PC-9 (cell line): ENCODE results near the gene GLIPR1. TPM values are rescaled to one million over a fixed set of nuclear protein-coding genes. Genes with fewer than 3 reads are reported as not detected.

Experiments
- BruUV-seq: library from RNA; stranded (reverse); fragments of 400-500 nt; replicated peaks from 2 replicates; lab custom pipeline; 2021; lab: Mats Ljungman, UMichigan
- CTCF ChIA-PET: fragments of 300-600 bp; sonication (Branson Sonifier 250); formaldehyde crosslinking; loops from one replicate; lab custom pipeline; 2022; ENCODE audit warnings: antibody characterized with exemption; lab: Charles Lee
- POLR2A ChIA-PET: fragments of 300-600 bp; sonication (Branson Sonifier 250); formaldehyde crosslinking; loops from one replicate; lab custom pipeline; 2022; ENCODE audit warnings: antibody characterized with exemption; ENCODE audit not compliant: unreplicated experiment; lab: Charles Lee
- DNase-seq, 2 experiments: peaks; one replicate each; pipeline versions ENCODE4 v3.0.0 to v3.0.0-alpha.2; 2015 to 2022; ENCODE audit warnings: mixed read lengths in 1 of 2
- H2AFZ ChIP-seq: fragments of 200-600 bp; sonication (generic); 2 replicates; pipeline ENCODE4 v1.8.1; 2017; ENCODE audit warnings: antibody characterized with exemption
- H3F3A ChIP-seq: fragments of 200-600 bp; sonication (generic); 2 replicates; pipeline ENCODE4 v1.8.1; 2017; ENCODE audit warnings: antibody characterized with exemption, mild to moderate bottlenecking, low read depth; ENCODE audit not compliant: insufficient read depth
- H3K27ac ChIP-seq: fragments of 200-600 bp; sonication (generic); 2 replicates; pipeline ENCODE4 v1.6.1; 2016; ENCODE audit warnings: mixed run types
- H3K27me3 ChIP-seq: fragments of 200-600 bp; sonication (generic); 2 replicates; pipeline ENCODE4 v1.6.1; 2016; ENCODE audit warnings: low read depth, mixed run types; ENCODE audit not compliant: insufficient read depth
- H3K36me3 ChIP-seq: fragments of 200-600 bp; sonication (generic); 2 replicates; pipeline ENCODE4 v1.6.1; 2016; ENCODE audit warnings: low read depth, mixed run types
- H3K4me1 ChIP-seq: fragments of 200-600 bp; sonication (generic); replicated peaks from 2 replicates; pipeline ENCODE4 v1.6.1; 2016; ENCODE audit warnings: mixed run types; ENCODE audit not compliant: insufficient read depth
- H3K4me2 ChIP-seq: fragments of 200-600 bp; sonication (generic); 2 replicates; pipeline ENCODE4 v1.6.1; 2017; ENCODE audit warnings: mixed run types
- H3K4me3 ChIP-seq: fragments of 200-600 bp; sonication (generic); 2 replicates; pipeline ENCODE4 v1.6.1; 2016; ENCODE audit warnings: mixed run types
- H3K79me2 ChIP-seq: fragments of 200-600 bp; sonication (generic); 2 replicates; pipeline ENCODE4 v1.6.1; 2017; ENCODE audit warnings: low read depth, mixed run types
- H3K9me2 ChIP-seq: fragments of 200-600 bp; sonication (generic); 2 replicates; pipeline ENCODE4 v1.8.1; 2017; ENCODE audit warnings: mild to moderate bottlenecking; ENCODE audit not compliant: insufficient read depth
- H3K9me3 ChIP-seq: fragments of 200-600 bp; sonication (generic); 2 replicates; pipeline ENCODE4 v1.8.1; 2016; ENCODE audit warnings: low read depth; ENCODE audit not compliant: insufficient read depth
- H4K20me1 ChIP-seq: fragments of 200-600 bp; sonication (generic); 2 replicates; pipeline ENCODE4 v1.8.1; 2017; ENCODE audit not compliant: insufficient read depth
- CTCF ChIP-seq: fragments of 200-600 bp; sonication (generic); conservative IDR thresholded peaks from 2 replicates; pipeline ENCODE4 v1.6.1; 2017; ENCODE audit warnings: mixed run types, antibody characterized with exemption, mild to moderate bottlenecking, moderate library complexity
- EZH2 ChIP-seq: fragments of 200-600 bp; sonication (generic); IDR thresholded peaks from 2 replicates; pipeline ENCODE4 v1.8.0; 2017; ENCODE audit warnings: antibody characterized with exemption, low read depth
- intact Hi-C: fragments of 100-400 bp; cut with micrococcal nuclease; formaldehyde crosslinking; loops from one replicate; pipeline ENCODE4 v1.10.0; 2022; ENCODE audit not compliant: unreplicated experiment
- total RNA-seq: library from RNA; stranded (reverse); gene quantifications from 2 replicates; pipeline ENCODE4 v1.2.3, GENCODE V29; 2021

GLIPR1 gene
- total RNA-seq, 1 experiment from 2014 or later = 14.1 TPM

GRCh38 chr12:75481013-75481705 lies 604 bp downstream of the GLIPR1 start:
- Histone ChIP-seq H3K4me2 (peak overlapping the region; percentile 34; the same call in 1 of the 2 replicates), H3K9me3 (no peaks in the 10 kb centered on the region), H3K27me3 (no peaks in the 10 kb centered on the region), H3K36me3 (no peaks in the 10 kb centered on the region), H3F3A (no peaks in the 10 kb centered on the region), H3K4me3 (no peak overlapping the region), H3K27ac (no peak overlapping the region), H3K9me2 (no peaks in the 10 kb centered on the region), H4K20me1 (no peaks in the 10 kb centered on the region), H3K4me1 (peaks cover 11% of the 10 kb centered on the region; the same call in 1 of the 2 replicates), H3K79me2 (no peaks in the 10 kb centered on the region), H2AFZ (no peak overlapping the region; the same call in 1 of the 2 replicates)
- TF ChIP-seq EZH2 = no peak
- TF ChIP-seq CTCF = no peak
- POLR2A ChIA-PET = interaction anchor here (0.5 to 1.7 kb wide), 7 partner anchors 12 to 942 kb away, joined by 3 to 11 read pairs (median 5); partner anchors contain the start of gene GLIPR1L2
- DNase-seq = no peak
- intact Hi-C loops = no loop called here
- CTCF ChIA-PET = interaction anchor here (0.7 to 0.8 kb wide), 2 partner anchors 92 to 735 kb away, joined by 3 to 6 read pairs; no protein-coding TSS in a partner anchor
- TSS peak; percentile 61 for BruUV-seq

DNA sequence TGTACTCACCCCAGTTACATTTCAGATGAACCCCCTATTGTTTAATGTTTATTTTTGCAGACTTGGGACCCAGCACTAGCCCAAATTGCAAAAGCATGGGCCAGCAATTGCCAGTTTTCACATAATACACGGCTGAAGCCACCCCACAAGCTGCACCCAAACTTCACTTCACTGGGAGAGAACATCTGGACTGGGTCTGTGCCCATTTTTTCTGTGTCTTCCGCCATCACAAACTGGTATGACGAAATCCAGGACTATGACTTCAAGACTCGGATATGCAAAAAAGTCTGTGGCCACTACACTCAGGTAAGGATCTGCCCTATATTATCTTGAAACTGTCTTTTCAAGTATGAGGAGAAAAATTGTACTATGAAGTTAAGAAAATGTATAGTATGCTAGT lies 1.2 kb downstream of the GLIPR1 start:
- Histone ChIP-seq H3K27ac (no peak overlapping the region), H3K27me3 (no peaks in the 10 kb centered on the region), H3K36me3 (no peaks in the 10 kb centered on the region), H3K4me1 (peaks cover 11% of the 10 kb centered on the region; the same call in 1 of the 2 replicates), H3K4me2 (no peak overlapping the region), H2AFZ (no peak overlapping the region), H3K9me2 (no peaks in the 10 kb centered on the region), H3K4me3 (no peak overlapping the region), H3K79me2 (no peaks in the 10 kb centered on the region), H3K9me3 (no peaks in the 10 kb centered on the region), H4K20me1 (no peaks in the 10 kb centered on the region), H3F3A (0 out of 2 replicates have a peak, but pooled peaks cover 2% of the 10 kb centered on the region)
- no peak for DNase-seq
- intact Hi-C loops = no loop called here
- ChIA-PET POLR2A (interaction anchor here (0.6 to 0.7 kb wide), 2 partner anchors 105 to 874 kb away, joined by 3 to 4 read pairs; no protein-coding TSS in a partner anchor), CTCF (no interaction called here)
- no peak for TF ChIP-seq EZH2
- no peak for TF ChIP-seq CTCF
- no TSS peak for BruUV-seq

DNA sequence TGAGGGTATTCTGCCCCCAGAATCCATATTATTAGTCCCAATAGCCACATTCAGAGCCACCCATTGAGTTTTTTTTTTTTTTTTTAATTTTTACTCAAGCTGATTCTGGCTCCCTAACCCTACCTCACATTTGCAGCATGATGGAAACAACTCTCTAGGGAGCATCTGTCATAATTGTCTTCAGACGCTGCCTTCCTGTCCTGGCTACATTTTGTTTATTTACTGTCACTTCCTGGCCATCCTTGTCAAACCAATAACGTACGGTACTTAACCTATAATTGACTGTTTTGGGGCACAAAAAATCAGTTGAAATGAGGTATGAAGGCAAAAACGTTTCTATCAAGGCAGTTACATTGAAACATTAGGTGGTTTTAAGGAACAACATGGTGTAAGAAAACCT lies 2.1 kb downstream of the GLIPR1 start:
- H3F3A ChIP-seq = 0 out of 2 replicates have a peak, but pooled peaks cover 4% of the 10 kb centered on the region
- H3K79me2 ChIP-seq = no peaks in the 10 kb centered on the region
- H3K9me3 ChIP-seq = no peaks in the 10 kb centered on the region
- H3K9me2 ChIP-seq = no peaks in the 10 kb centered on the region
- no peaks in the 10 kb centered on the region for H3K36me3 ChIP-seq
- H3K27ac ChIP-seq = no peak overlapping the region
- no peak overlapping the region for H2AFZ ChIP-seq
- no peaks in the 10 kb centered on the region for H4K20me1 ChIP-seq
- no TSS peak for BruUV-seq
- intact Hi-C loops = no loop called here
- no peak overlapping the region for H3K4me3 ChIP-seq
- DNase-seq = no peak
- no peak overlapping the region for H3K4me2 ChIP-seq
- TF ChIP-seq EZH2 (no peak), CTCF (no peak)
- no peaks in the 10 kb centered on the region for H3K27me3 ChIP-seq
- H3K4me1 ChIP-seq = peaks cover 11% of the 10 kb centered on the region; the same call in 1 of the 2 replicates
- CTCF ChIA-PET = no interaction called here
- POLR2A ChIA-PET = no interaction called here
